ENCODE results near the gene PGLYRP3.
"Not testable (repeated sequence)": the region's sequence is repeated elsewhere in the genome, so short reads cannot be mapped to it uniquely, and the experiment has no call there.

Gene PGLYRP3

GRCh38 chr1:153318145-153318544 is 5.4 kb upstream of the PGLYRP3 start:
- H3K4me2 ChIP-seq (ENCODE audit: low read length, poor library complexity, severe bottlenecking); H3K36me3 ChIP-seq (ENCODE audit: control insufficient read depth in 1 of 2, insufficient read depth in 2 of 2, low read depth in 1 of 2, low read length in 2 of 2); DNase-seq; H3K18ac ChIP-seq (ENCODE audit: low read depth in 1 of 2, low read length in 2 of 2); H3K23ac ChIP-seq (ENCODE audit: low read length in 2 of 2); H2AK5ac ChIP-seq (ENCODE audit: low read length, severe bottlenecking); H4K8ac ChIP-seq (ENCODE audit: low read length); H3K14ac ChIP-seq (ENCODE audit: low read length in 2 of 2); H2BK12ac ChIP-seq (ENCODE audit: low read length in 2 of 2); H2BK120ac ChIP-seq (ENCODE audit: low read depth, low read length); H2AFZ ChIP-seq (ENCODE audit: low read depth, low read length); H3K27me3 ChIP-seq (ENCODE audit: control insufficient read depth in 1 of 2, insufficient read depth in 1 of 2, low read length in 2 of 2); H3K9ac ChIP-seq (ENCODE audit: low read length); H3K27ac ChIP-seq (ENCODE audit: low read length, poor library complexity, severe bottlenecking); H4K91ac ChIP-seq (ENCODE audit: low read length); H2BK5ac ChIP-seq (ENCODE audit: low read depth, low read length, poor library complexity, severe bottlenecking); H3K4me3 ChIP-seq (ENCODE audit: insufficient read depth in 1 of 2, low read depth in 1 of 2, low read length in 2 of 2); H3K4me1 ChIP-seq (ENCODE audit: control insufficient read depth, insufficient read depth, low read depth, low read length); H2BK15ac ChIP-seq (ENCODE audit: low read depth, poor library complexity, severe bottlenecking); H3K4ac ChIP-seq (ENCODE audit: low read depth in 1 of 2, low read length in 2 of 2); H3K79me1 ChIP-seq (replicated peaks; ENCODE audit: low read length, poor library complexity, severe bottlenecking): not testable (repeated sequence)
- H3K9me3 ChIP-seq (ENCODE audit: control insufficient read depth, low read length), result peaks cover 24% of the 10 kb centered on the region
- 67% methylated on average over 7 of the region's 7 CpGs for WGBS

GRCh38 chr1:153316013-153316412 is 3.3 kb upstream of the PGLYRP3 start:
- H3K27ac ChIP-seq (ENCODE audit: low read length, poor library complexity, severe bottlenecking); H4K8ac ChIP-seq (ENCODE audit: low read length); H3K9me3 ChIP-seq (ENCODE audit: control insufficient read depth, low read length); H3K4me3 ChIP-seq (ENCODE audit: insufficient read depth in 1 of 2, low read depth in 1 of 2, low read length in 2 of 2); H3K14ac ChIP-seq (ENCODE audit: low read length in 2 of 2); H2BK15ac ChIP-seq (ENCODE audit: low read depth, poor library complexity, severe bottlenecking); H2BK5ac ChIP-seq (ENCODE audit: low read depth, low read length, poor library complexity, severe bottlenecking); H4K91ac ChIP-seq (ENCODE audit: low read length); H3K4ac ChIP-seq (ENCODE audit: low read depth in 1 of 2, low read length in 2 of 2); H3K9ac ChIP-seq (ENCODE audit: low read length); H2AFZ ChIP-seq (ENCODE audit: low read depth, low read length); H3K4me2 ChIP-seq (ENCODE audit: low read length, poor library complexity, severe bottlenecking); DNase-seq; H2AK5ac ChIP-seq (ENCODE audit: low read length, severe bottlenecking); H3K27me3 ChIP-seq (ENCODE audit: control insufficient read depth in 1 of 2, insufficient read depth in 1 of 2, low read length in 2 of 2); H3K4me1 ChIP-seq (ENCODE audit: control insufficient read depth, insufficient read depth, low read depth, low read length); H3K36me3 ChIP-seq (ENCODE audit: control insufficient read depth in 1 of 2, insufficient read depth in 2 of 2, low read depth in 1 of 2, low read length in 2 of 2); H2BK120ac ChIP-seq (ENCODE audit: low read depth, low read length); H2BK12ac ChIP-seq (ENCODE audit: low read length in 2 of 2); H3K23ac ChIP-seq (ENCODE audit: low read length in 2 of 2); H3K79me1 ChIP-seq (replicated peaks; ENCODE audit: low read length, poor library complexity, severe bottlenecking); H3K18ac ChIP-seq (ENCODE audit: low read depth in 1 of 2, low read length in 2 of 2): not testable (repeated sequence)

GRCh38 chr1:153314388-153314787 is 1.6 kb upstream of the PGLYRP3 start:
- not testable (repeated sequence) for H4K8ac ChIP-seq (ENCODE audit: low read length); H3K9me3 ChIP-seq (ENCODE audit: control insufficient read depth, low read length); H2BK5ac ChIP-seq (ENCODE audit: low read depth, low read length, poor library complexity, severe bottlenecking); H3K23ac ChIP-seq (ENCODE audit: low read length in 2 of 2); H3K79me1 ChIP-seq (replicated peaks; ENCODE audit: low read length, poor library complexity, severe bottlenecking); H3K4ac ChIP-seq (ENCODE audit: low read depth in 1 of 2, low read length in 2 of 2); H3K27ac ChIP-seq (ENCODE audit: low read length, poor library complexity, severe bottlenecking); H2BK120ac ChIP-seq (ENCODE audit: low read depth, low read length); H3K36me3 ChIP-seq (ENCODE audit: control insufficient read depth in 1 of 2, insufficient read depth in 2 of 2, low read depth in 1 of 2, low read length in 2 of 2); H2AK5ac ChIP-seq (ENCODE audit: low read length, severe bottlenecking); H3K4me3 ChIP-seq (ENCODE audit: insufficient read depth in 1 of 2, low read depth in 1 of 2, low read length in 2 of 2); H3K4me2 ChIP-seq (ENCODE audit: low read length, poor library complexity, severe bottlenecking); H4K91ac ChIP-seq (ENCODE audit: low read length); H2BK12ac ChIP-seq (ENCODE audit: low read length in 2 of 2); H3K4me1 ChIP-seq (ENCODE audit: control insufficient read depth, insufficient read depth, low read depth, low read length); H2AFZ ChIP-seq (ENCODE audit: low read depth, low read length); H3K18ac ChIP-seq (ENCODE audit: low read depth in 1 of 2, low read length in 2 of 2); H3K9ac ChIP-seq (ENCODE audit: low read length); H2BK15ac ChIP-seq (ENCODE audit: low read depth, poor library complexity, severe bottlenecking); H3K14ac ChIP-seq (ENCODE audit: low read length in 2 of 2); DNase-seq; H3K27me3 ChIP-seq (ENCODE audit: control insufficient read depth in 1 of 2, insufficient read depth in 1 of 2, low read length in 2 of 2)

GRCh38 chr1:153313288-153313687 is 536 bp upstream of the PGLYRP3 start:
- H3K4ac ChIP-seq (ENCODE audit: low read depth in 1 of 2, low read length in 2 of 2), result no peak overlapping the region
- WGBS, result 69% methylated on average over 2 of the region's 2 CpGs
- no peak overlapping the region for H3K18ac ChIP-seq (ENCODE audit: low read depth in 1 of 2, low read length in 2 of 2)
- no peak overlapping the region for H2BK120ac ChIP-seq (ENCODE audit: low read depth, low read length)
- H3K4me1 ChIP-seq (ENCODE audit: control insufficient read depth, insufficient read depth, low read depth, low read length), result no peaks in the 10 kb centered on the region
- DNase-seq, result no peak
- H3K9ac ChIP-seq (ENCODE audit: low read length), result no peak overlapping the region
- H3K36me3 ChIP-seq (ENCODE audit: control insufficient read depth in 1 of 2, insufficient read depth in 2 of 2, low read depth in 1 of 2, low read length in 2 of 2), result no peaks in the 10 kb centered on the region
- H2AFZ ChIP-seq (ENCODE audit: low read depth, low read length), result no peak overlapping the region
- no peaks in the 10 kb centered on the region for H3K9me3 ChIP-seq (ENCODE audit: control insufficient read depth, low read length)
- H2AK5ac ChIP-seq (ENCODE audit: low read length, severe bottlenecking), result no peak overlapping the region
- no peak overlapping the region for H2BK5ac ChIP-seq (ENCODE audit: low read depth, low read length, poor library complexity, severe bottlenecking)
- H3K4me2 ChIP-seq (ENCODE audit: low read length, poor library complexity, severe bottlenecking), result no peak overlapping the region
- no peak overlapping the region for H3K14ac ChIP-seq (ENCODE audit: low read length in 2 of 2)
- H4K8ac ChIP-seq (ENCODE audit: low read length), result no peak overlapping the region
- no peak overlapping the region for H3K4me3 ChIP-seq (ENCODE audit: insufficient read depth in 1 of 2, low read depth in 1 of 2, low read length in 2 of 2)
- no peak overlapping the region for H2BK15ac ChIP-seq (ENCODE audit: low read depth, poor library complexity, severe bottlenecking)
- peaks cover 0 to 8% of the 10 kb centered on the region in 2 experiments for H3K27me3 ChIP-seq (ENCODE audit: control insufficient read depth in 1 of 2, insufficient read depth in 1 of 2, low read length in 2 of 2)
- no peak overlapping the region for H3K23ac ChIP-seq (ENCODE audit: low read length in 2 of 2)
- H2BK12ac ChIP-seq (ENCODE audit: low read length in 2 of 2), result no peak overlapping the region
- no peaks in the 10 kb centered on the region for H3K79me1 ChIP-seq (replicated peaks; ENCODE audit: low read length, poor library complexity, severe bottlenecking)
- H4K91ac ChIP-seq (ENCODE audit: low read length), result no peak overlapping the region
- H3K27ac ChIP-seq (ENCODE audit: low read length, poor library complexity, severe bottlenecking), result no peak overlapping the region

Data from mesenchymal stem cell (in vitro differentiated cells and primary cell).